HepG2 (cell line): Measurements from ENCODE around the gene RPTOR. TPM values are rescaled to one million over a fixed set of nuclear protein-coding genes. Genes with fewer than 3 reads are reported as not detected.

Source experiments
- ATAC-seq: fragments of 200-7000 bp; cut with Tn5 transposase; 3 replicates; pipeline ENCODE4 v1.9.1; 2020; ENCODE audit warnings: mild to moderate bottlenecking, moderate library complexity
- BruUV-seq: library from RNA; stranded (reverse); fragments of 400-500 nt; replicated peaks from 2 replicates; lab custom pipeline; 2021; lab: Mats Ljungman, UMichigan
- CTCF ChIA-PET: fragments of 300-600 bp; formaldehyde crosslinking; extraction: SDS; loops from one replicate; lab custom pipeline; 2021; ENCODE audit warnings: low total read pairs, inconsistent platforms, low intra/inter-chr PET ratio; lab: Yijun Ruan, JAX
- POLR2A ChIA-PET: fragments of 350-600 bp; sonication (Branson Sonifier 250); formaldehyde crosslinking; loops from one replicate; lab custom pipeline; 2020; ENCODE audit warnings: antibody characterized with exemption, inconsistent platforms; lab: Yijun Ruan, JAX
- DNase-seq: peaks from one replicate; pipeline ENCODE4 v3.0.0-alpha.2; 2015; ENCODE audit warnings: low spot score
- FAIRE-seq: peaks from 3 replicates; lab custom pipeline; 2011; peaks lifted over from hg19 to GRCh38; lab: Jason Lieb, UNC
- H2AFZ ChIP-seq: one replicate; pipeline ENCODE4 v1.6.1; 2011; ENCODE audit warnings: low read length, inconsistent platforms
- H3K27ac ChIP-seq: fragments of 300-600 bp; 3 replicates; pipeline ENCODE4 v1.8.0; 2011; ENCODE audit warnings: mixed run types, mild to moderate bottlenecking, mixed read lengths, low read length, inconsistent platforms; ENCODE audit not compliant: insufficient read depth; ENCODE audit errors: extremely low read length
- H3K27me3 ChIP-seq, 2 experiments: fragments of 200-600 bp in 1 of 2; 2 replicates in 1 of 2; 3 replicates in 1 of 2; pipeline versions ENCODE4 v1.6.0 to v1.8.0; 2011; ENCODE audit warnings: low read length in 2 of 2, mild to moderate bottlenecking in 2 of 2, moderate library complexity in 2 of 2, inconsistent platforms in 1 of 2; ENCODE audit not compliant: insufficient read depth in 2 of 2, control insufficient read depth in 1 of 2
- H3K36me3 ChIP-seq, 2 experiments: fragments of 200-600 bp in 1 of 2; replicated peaks in 1 of 2; 2 replicates in 1 of 2; 3 replicates in 1 of 2; pipeline versions ENCODE4 v1.5.1 to v1.8.0; 2011; ENCODE audit warnings: low read length in 2 of 2, inconsistent platforms in 1 of 2; ENCODE audit not compliant: insufficient read depth in 2 of 2, control insufficient read depth in 1 of 2
- H3K4me1 ChIP-seq: 2 replicates; pipeline ENCODE4 v1.5.1; 2012; ENCODE audit warnings: low read length, inconsistent platforms; ENCODE audit not compliant: insufficient read depth
- H3K4me2 ChIP-seq: 2 replicates; pipeline ENCODE4 v1.6.0; 2011; ENCODE audit warnings: low read depth, low read length, inconsistent platforms
- H3K4me3 ChIP-seq, 3 experiments: fragments of 200-600 bp in 1 of 3; sonication (generic), shearing (Covaris generic) in 1 of 3; replicated peaks in 1 of 3; 2 replicates each; pipeline ENCODE4 v1.5.1; 2011 to 2016; ENCODE audit warnings: low read length in 3 of 3, inconsistent platforms in 2 of 3, low read depth in 2 of 3, mild to moderate bottlenecking in 2 of 3, control low read depth in 1 of 3, mixed read lengths in 1 of 3; ENCODE audit not compliant: insufficient read depth in 1 of 3
- H3K79me2 ChIP-seq: one replicate; pipeline ENCODE4 v1.6.1; 2011; ENCODE audit warnings: low read length, inconsistent platforms; ENCODE audit not compliant: insufficient read depth
- H3K9ac ChIP-seq: 2 replicates; pipeline ENCODE4 v1.6.0; 2011; ENCODE audit warnings: mild to moderate bottlenecking, low read depth, low read length, inconsistent platforms; ENCODE audit not compliant: insufficient read depth
- H3K9me3 ChIP-seq: 2 replicates; pipeline ENCODE4 v1.5.1; 2012; ENCODE audit warnings: mild to moderate bottlenecking, low read length
- H4K20me1 ChIP-seq: 2 replicates; pipeline ENCODE4 v1.6.0; 2011; ENCODE audit warnings: inconsistent platforms, mild to moderate bottlenecking, low read length, moderate library complexity; ENCODE audit not compliant: insufficient read depth
- ADNP ChIP-seq: sonication (generic); formaldehyde crosslinking; IDR thresholded peaks from 2 replicates; pipeline ENCODE4 v1.4.0; 2020; ENCODE audit warnings: missing genetic modification reagents
- DPF2 ChIP-seq: sonication (generic); formaldehyde crosslinking; IDR thresholded peaks from 2 replicates; pipeline ENCODE4 v1.4.0; 2020; ENCODE audit warnings: mild to moderate bottlenecking, low read depth, missing genetic modification reagents, borderline replicate concordance
- ELF1 ChIP-seq: sonication (generic); formaldehyde crosslinking; IDR thresholded peaks from 2 replicates; pipeline ENCODE4 v1.4.0; 2020; ENCODE audit warnings: missing genetic modification reagents
- GTF2F1 ChIP-seq: fragments of 150-350 bp; IDR thresholded peaks from 2 replicates; pipeline ENCODE4 v1.6.1; 2014; ENCODE audit warnings: low read length
- RXRA ChIP-seq: sonication (generic); formaldehyde crosslinking; IDR thresholded peaks from 2 replicates; pipeline ENCODE4 v1.5.1; 2020; ENCODE audit warnings: missing genetic modification reagents
- ZNF329 ChIP-seq: sonication (generic); formaldehyde crosslinking; IDR thresholded peaks from 2 replicates; pipeline ENCODE4 v1.9.0; 2021; ENCODE audit warnings: low read depth, mild to moderate bottlenecking, missing genetic modification reagents
- ZNF333 ChIP-seq: sonication (generic); formaldehyde crosslinking; IDR thresholded peaks from 2 replicates; pipeline ENCODE4 v1.4.0; 2020; ENCODE audit warnings: mild to moderate bottlenecking, missing genetic modification reagents, borderline replicate concordance
- ZNF382 ChIP-seq: sonication (generic); formaldehyde crosslinking; IDR thresholded peaks from 2 replicates; pipeline ENCODE4 v1.5.0; 2020; ENCODE audit warnings: missing genetic modification reagents, mild to moderate bottlenecking, borderline replicate concordance
- ZNF556 ChIP-seq: sonication (generic); formaldehyde crosslinking; IDR thresholded peaks from 2 replicates; pipeline ENCODE4 v1.4.0; 2020; ENCODE audit warnings: mild to moderate bottlenecking, missing genetic modification reagents, borderline replicate concordance
- ZNF569 ChIP-seq: sonication (generic); formaldehyde crosslinking; IDR thresholded peaks from 2 replicates; pipeline ENCODE4 v1.5.0; 2020; ENCODE audit warnings: mild to moderate bottlenecking, missing genetic modification reagents, moderate library complexity, borderline replicate concordance
- ZNF629 ChIP-seq: sonication (generic); formaldehyde crosslinking; conservative IDR thresholded peaks from 2 replicates; pipeline ENCODE4 v1.5.0; 2020; ENCODE audit warnings: missing genetic modification reagents
- ZSCAN30 ChIP-seq: sonication (generic); formaldehyde crosslinking; IDR thresholded peaks from 2 replicates; pipeline ENCODE4 v1.5.0; 2020; ENCODE audit warnings: mild to moderate bottlenecking, missing genetic modification reagents
- WGBS: methylation state at CpG from one replicate; pipeline ENCODE4 v1.1.6; 2017; ENCODE audit warnings: low lambda C conversion rate; 5-methylcytosine and 5-hydroxymethylcytosine counted together
- in situ Hi-C: cut with HindIII; loops from 2 replicates; pipeline ENCODE4 v1.10.0; 2017; ENCODE audit warnings: low pct_unique_long_range_greater_than_20kb; ENCODE audit not compliant: extremely low pct_ligation_motif_present
- intact Hi-C: fragments of 100-400 bp; cut with micrococcal nuclease; formaldehyde crosslinking; loops from one replicate; pipeline ENCODE4 v1.10.0; 2022; ENCODE audit not compliant: unreplicated experiment
- polyA plus RNA-seq, 8 experiments: library from polyadenylated mRNA; depleted of rRNA in 3 of 8; stranded (reverse) in 7 of 8; unstranded in 1 of 8; fragments of >200 nt; fragmentation: Illumina TruSeq in 4 of 8; extraction: Trizol in 4 of 8; gene quantifications; 2 replicates each; pipeline versions ENCODE4 v1.2.1 to v1.2.3, GENCODE V29; 2011 to 2016; ENCODE audit warnings: low read depth in 4 of 8, missing spikeins in 1 of 8, mixed read lengths in 1 of 8; ENCODE audit not compliant: insufficient read depth in 1 of 8
- total RNA-seq, 5 experiments: library from RNA; depleted of rRNA; stranded (reverse); fragments of >200 nt; fragmentation: Illumina TruSeq; extraction: Trizol; gene quantifications; 2 replicates each; pipeline ENCODE4 v1.2.3, GENCODE V29; 2016; ENCODE audit warnings: low read depth in 1 of 5
- TF ChIP-seq, protein P1 (sequence below): sonication (generic); formaldehyde crosslinking; IDR thresholded peaks from 2 replicates; pipeline ENCODE4 v1.4.0; 2020; ENCODE audit warnings: mild to moderate bottlenecking, missing genetic modification reagents
- TF ChIP-seq, protein P2 (sequence below): sonication (generic); formaldehyde crosslinking; IDR thresholded peaks from 2 replicates; pipeline ENCODE4 v1.4.0; 2020; ENCODE audit warnings: missing genetic modification reagents
- TF ChIP-seq, protein P3 (sequence below): sonication (generic); formaldehyde crosslinking; IDR thresholded peaks from 2 replicates; pipeline ENCODE4 v1.4.0; 2020; ENCODE audit warnings: missing genetic modification reagents
- TF ChIP-seq, protein P4 (sequence below): IDR thresholded peaks from 2 replicates; pipeline ENCODE4 v1.6.1; 2016

Gene RPTOR
- total and polyA plus RNA-seq, 2 of the 13 experiments (the other 11 are each of a cell fraction or from before 2014, with no cell fraction given): 6.6 to 25.3 TPM

DNA sequence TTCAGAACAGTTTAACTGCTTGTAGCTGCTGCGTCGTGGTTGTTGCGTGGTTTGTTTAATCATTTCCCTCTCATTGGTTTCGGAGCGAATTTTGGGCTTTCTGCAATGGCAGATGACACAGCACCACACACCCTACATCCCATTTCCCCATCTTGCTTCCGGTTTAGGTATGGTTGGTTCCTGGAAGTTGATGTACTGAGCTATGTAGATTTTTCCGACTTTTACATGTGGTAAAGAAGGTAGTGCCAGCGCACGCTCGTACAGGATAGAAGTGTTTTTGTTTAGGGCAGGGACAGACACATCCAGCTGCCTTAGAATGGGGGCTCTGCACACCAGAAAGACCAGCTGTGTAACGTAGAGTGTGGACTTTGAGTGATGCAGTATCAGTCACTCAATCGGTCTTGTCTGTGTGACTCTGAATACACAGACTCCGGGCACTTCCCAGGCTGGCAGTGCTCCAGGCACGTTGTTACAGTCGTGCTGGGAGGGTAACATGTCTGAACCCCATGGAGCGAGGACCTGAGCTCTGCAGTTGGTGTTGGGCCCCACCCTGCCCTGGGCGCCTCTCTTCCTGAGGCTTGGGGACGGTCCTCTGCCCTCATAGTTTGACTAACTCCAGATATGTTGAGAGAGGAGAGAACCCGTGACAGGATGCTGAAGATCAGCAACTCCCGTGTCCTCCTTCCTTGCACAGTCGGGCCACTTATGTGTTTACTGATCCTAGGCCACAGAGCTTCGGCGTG is 275.0 kb downstream of the RPTOR start:
- 86% methylated on average over 19 of the region's 23 CpGs for WGBS
- Histone ChIP-seq H3K9me3 (no peaks in the 10 kb centered on the region), H4K20me1 (peaks cover 3% of the 10 kb centered on the region; the same call in 1 of the 2 replicates), H3K79me2 (no peaks in the 10 kb centered on the region), H3K4me1 (peaks cover 8% of the 10 kb centered on the region; the same call in 1 of the 2 replicates), H2AFZ (no peak overlapping the region), H3K4me3 (no peak overlapping the region), H3K9ac (no peak overlapping the region), H3K27ac (no peak overlapping the region), H3K36me3 (peaks cover 17 to 28% of the 10 kb centered on the region in 2 experiments), H3K4me2 (no peak overlapping the region), H3K27me3 (no peaks in the 10 kb centered on the region)
- DNase-seq (peak; percentile 29), FAIRE-seq (no peak), ATAC-seq (peak; percentile 31; the same call in 2 of the 3 replicates)
- CTCF ChIA-PET: no interaction called here
- POLR2A ChIA-PET: no interaction called here
- TF ChIP-seq ADNP: no peak
- no peak for TF ChIP-seq ZNF569
- TF ChIP-seq ZNF333 (CRISPR knock-in tag): no peak
- TF ChIP-seq RXRA: no peak
- no peak for TF ChIP-seq ZSCAN30 (CRISPR knock-in tag)
- no peak for TF ChIP-seq ZNF329 (CRISPR knock-in tag)
- TF ChIP-seq ZNF556 (CRISPR knock-in tag): no peak
- TF ChIP-seq ZNF629 (CRISPR knock-in tag): no peak
- TF ChIP-seq, protein P1, sequence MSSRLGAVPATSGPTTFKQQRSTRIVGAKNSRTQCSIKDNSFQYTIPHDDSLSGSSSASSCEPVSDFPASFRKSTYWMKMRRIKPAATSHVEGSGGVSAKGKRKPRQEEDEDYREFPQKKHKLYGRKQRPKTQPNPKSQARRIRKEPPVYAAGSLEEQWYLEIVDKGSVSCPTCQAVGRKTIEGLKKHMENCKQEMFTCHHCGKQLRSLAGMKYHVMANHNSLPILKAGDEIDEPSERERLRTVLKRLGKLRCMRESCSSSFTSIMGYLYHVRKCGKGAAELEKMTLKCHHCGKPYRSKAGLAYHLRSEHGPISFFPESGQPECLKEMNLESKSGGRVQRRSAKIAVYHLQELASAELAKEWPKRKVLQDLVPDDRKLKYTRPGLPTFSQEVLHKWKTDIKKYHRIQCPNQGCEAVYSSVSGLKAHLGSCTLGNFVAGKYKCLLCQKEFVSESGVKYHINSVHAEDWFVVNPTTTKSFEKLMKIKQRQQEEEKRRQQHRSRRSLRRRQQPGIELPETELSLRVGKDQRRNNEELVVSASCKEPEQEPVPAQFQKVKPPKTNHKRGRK: no peak
- TF ChIP-seq, protein P2, sequence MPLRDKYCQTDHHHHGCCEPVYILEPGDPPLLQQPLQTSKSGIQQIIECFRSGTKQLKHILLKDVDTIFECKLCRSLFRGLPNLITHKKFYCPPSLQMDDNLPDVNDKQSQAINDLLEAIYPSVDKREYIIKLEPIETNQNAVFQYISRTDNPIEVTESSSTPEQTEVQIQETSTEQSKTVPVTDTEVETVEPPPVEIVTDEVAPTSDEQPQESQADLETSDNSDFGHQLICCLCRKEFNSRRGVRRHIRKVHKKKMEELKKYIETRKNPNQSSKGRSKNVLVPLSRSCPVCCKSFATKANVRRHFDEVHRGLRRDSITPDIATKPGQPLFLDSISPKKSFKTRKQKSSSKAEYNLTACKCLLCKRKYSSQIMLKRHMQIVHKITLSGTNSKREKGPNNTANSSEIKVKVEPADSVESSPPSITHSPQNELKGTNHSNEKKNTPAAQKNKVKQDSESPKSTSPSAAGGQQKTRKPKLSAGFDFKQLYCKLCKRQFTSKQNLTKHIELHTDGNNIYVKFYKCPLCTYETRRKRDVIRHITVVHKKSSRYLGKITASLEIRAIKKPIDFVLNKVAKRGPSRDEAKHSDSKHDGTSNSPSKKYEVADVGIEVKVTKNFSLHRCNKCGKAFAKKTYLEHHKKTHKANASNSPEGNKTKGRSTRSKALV: no peak
- TF ChIP-seq, protein P3, sequence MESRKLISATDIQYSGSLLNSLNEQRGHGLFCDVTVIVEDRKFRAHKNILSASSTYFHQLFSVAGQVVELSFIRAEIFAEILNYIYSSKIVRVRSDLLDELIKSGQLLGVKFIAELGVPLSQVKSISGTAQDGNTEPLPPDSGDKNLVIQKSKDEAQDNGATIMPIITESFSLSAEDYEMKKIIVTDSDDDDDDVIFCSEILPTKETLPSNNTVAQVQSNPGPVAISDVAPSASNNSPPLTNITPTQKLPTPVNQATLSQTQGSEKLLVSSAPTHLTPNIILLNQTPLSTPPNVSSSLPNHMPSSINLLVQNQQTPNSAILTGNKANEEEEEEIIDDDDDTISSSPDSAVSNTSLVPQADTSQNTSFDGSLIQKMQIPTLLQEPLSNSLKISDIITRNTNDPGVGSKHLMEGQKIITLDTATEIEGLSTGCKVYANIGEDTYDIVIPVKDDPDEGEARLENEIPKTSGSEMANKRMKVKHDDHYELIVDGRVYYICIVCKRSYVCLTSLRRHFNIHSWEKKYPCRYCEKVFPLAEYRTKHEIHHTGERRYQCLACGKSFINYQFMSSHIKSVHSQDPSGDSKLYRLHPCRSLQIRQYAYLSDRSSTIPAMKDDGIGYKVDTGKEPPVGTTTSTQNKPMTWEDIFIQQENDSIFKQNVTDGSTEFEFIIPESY (CRISPR knock-in tag): no peak
- TF ChIP-seq ZNF382 (CRISPR knock-in tag): no peak
- TF ChIP-seq, protein P4, sequence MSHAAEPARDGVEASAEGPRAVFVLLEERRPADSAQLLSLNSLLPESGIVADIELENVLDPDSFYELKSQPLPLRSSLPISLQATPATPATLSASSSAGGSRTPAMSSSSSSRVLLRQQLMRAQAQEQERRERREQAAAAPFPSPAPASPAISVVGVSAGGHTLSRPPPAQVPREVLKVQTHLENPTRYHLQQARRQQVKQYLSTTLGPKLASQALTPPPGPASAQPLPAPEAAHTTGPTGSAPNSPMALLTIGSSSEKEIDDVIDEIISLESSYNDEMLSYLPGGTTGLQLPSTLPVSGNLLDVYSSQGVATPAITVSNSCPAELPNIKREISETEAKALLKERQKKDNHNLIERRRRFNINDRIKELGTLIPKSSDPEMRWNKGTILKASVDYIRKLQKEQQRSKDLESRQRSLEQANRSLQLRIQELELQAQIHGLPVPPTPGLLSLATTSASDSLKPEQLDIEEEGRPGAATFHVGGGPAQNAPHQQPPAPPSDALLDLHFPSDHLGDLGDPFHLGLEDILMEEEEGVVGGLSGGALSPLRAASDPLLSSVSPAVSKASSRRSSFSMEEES (CRISPR knock-in tag): no peak
- TF ChIP-seq GTF2F1: no peak
- no peak for TF ChIP-seq ELF1 (CRISPR knock-in tag)
- no peak for TF ChIP-seq DPF2 (CRISPR knock-in tag)
- BruUV-seq: no TSS peak
- intact Hi-C loops: no loop called here
- in situ Hi-C loops: no loop called here
